Activated T-helper 1 cell treated with anti-CD3 and anti-CD28 coated beads, Interleukin-2, amount 50 U/mL, for 16 hours (primary cell): ENCODE data around the gene GAS6.

Source experiments
- DNase-seq, 2 donors: peaks; one replicate each; pipeline ENCODE4 v3.0.0-alpha.2; 2020; ENCODE audit warnings: low read depth in 1 of 2, low spot score in 1 of 2

The GAS6 gene

DNA sequence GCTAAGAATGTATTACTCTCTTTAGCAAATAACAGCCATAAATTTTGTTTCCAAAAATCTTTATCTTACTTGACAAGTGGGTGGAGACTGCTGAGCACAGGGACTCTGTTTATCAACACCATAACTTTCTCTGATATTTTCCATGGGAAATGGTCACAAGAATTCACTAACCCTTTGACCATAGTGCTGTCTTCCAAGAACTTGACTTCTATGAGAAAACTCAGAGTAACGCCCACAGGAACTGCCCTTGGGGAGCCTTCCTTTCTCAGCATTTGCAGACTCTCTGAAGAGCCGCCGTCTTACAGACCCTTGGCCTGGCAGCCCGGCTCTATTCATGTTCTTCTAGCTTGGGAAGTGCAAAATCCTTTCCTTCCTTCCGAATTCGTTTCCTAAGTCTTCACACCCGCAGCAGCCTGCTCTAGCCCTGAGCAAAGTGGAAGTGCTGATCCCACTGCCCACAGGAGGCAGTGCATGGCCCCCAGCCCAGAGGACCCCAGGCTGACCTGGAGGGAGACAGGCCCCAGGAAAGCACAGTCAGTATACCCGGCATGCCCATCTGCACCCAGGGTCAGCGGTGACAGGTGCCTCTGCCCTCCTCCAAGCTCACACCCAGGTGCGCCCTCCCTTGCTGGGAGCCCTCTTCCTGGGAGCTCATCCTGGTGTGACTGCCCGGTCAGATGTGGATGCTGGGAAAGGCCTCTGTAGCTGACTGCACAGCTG is 10.2 kb downstream of the GAS6 start:
- peak in 1 of 2 donors; percentile 2 for DNase-seq

DNA sequence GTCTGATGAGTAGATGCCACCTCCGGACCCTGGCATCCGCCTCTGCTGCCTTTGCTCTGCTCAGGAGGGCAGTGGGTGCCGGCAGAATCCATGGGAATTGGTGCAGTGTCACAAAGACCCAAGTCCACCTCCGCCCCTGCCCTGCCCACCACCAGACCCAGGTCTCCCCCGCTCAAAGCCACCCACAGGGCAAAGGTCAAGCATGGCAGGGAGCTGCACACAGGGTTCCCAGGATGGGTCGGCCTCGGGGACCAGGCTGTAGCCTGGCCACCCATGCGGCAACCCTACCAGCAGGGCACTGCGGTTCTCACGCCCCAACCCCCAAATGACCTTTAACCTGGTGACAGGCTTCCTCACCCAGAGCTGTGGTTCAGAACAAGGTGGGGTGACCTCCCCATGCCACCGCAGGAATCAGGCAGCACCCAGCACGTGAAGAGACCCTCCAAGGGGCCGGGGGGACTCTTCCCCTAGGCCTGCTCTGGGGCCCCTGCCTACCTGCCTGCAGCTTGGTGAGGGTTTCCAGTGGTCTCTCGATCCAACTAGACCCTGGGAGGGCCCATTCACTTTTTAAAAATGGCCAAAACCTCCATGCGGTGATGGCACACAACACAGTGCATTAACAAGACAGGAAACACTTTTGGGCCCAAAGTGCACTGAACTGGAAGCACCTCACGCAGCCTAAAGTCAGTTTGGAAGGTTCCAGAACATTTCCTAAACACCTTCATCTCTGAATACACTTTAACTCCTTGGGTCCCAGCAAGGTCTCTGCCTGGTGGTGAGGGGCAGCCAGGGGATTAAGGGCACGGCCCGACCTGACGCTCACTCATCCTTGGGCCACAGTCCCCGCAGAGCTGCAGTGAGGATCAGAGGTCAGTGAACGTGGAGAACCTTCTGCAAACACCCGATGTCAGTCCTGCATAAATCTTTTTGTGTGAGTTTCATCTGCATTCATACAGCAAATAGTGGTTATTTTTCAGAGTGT is 11.0 kb downstream of the GAS6 start:
- DNase-seq, result peak in 1 of 2 donors; percentile 2

DNA sequence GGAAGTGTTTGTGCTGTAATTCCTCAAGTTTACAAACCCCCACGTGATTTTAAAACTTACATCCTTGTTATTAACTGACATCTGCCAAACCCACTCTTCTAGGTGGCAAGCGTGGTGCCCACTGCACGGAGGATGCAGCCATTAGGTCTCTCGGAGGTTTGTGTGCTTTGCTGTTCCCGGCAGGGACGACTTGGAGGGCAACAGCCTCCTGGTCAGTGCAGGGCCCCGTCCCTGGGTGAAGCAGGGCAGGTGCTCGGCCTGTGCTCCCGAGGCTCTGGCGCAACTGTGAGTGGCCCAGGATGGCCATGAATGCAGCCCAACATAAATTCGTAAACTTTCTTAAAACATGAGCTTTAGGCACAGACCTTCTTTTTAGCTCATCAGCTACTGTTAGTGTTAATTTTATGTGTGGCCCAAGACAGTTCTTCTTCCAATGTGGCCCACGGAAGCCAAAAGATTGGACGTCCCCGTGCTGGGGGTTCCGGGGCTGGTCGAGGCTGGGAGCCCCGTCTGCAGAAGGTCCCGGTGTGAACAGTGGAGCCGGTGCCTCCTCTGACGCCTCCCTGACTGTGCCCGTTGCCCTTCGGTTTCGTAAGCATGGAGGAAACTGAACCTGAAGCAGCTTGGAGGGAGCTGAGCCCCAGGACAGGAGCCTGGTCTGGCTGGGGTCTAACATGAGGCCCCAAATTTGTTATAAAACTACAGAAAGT is 11.9 kb downstream of the GAS6 start:
- DNase-seq, result no peak

DNA sequence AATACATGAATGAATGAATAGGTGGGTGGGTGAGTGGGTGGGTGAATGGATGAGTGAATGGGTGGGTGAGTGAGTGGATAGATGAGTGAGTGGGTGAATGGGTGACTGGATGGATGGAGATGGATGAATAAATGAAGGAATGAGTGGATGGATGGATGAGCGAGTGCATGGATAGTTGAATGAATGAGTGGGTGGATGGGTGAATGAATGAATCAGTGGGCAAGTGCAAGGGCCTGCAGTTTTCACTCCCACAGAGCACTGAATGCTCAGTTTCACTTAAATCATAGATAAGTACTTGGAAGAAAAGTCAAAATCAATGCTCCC is 12.4 kb downstream of the GAS6 start:
- DNase-seq, result no peak

DNA sequence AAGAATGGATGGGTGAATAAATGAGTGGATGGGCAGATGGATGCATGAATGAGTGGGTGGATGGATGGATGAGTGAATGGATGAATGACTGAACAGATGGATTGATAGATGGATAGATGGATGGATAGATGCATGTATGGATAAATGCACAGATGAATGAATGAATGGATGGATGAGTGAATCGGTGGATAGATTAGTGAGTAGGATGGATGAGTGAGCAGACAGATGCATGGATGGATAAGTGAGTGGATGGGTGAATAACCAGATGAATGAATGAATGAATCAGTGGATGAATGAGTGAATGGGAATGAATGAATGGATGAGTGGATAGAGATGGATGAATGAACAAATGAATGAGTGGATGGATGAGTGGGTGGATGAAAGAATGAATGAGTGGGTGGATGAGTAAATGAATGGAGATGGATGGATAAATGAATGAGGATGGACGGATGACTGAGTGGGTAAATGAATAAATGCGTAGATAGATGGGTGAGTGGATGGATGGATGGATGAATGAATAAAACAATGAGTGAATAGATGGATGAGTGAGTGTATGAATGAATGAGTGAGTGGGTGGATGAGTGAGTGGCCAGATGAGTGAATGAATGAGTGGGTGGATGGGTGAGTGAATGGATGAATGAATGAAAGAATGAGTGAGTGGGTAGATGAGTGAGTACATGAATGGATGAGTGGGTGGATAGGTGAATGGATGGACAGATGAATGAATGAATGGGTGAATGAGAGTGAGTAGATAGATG is 13.0 kb downstream of the GAS6 start:
- DNase-seq, result no peak

DNA sequence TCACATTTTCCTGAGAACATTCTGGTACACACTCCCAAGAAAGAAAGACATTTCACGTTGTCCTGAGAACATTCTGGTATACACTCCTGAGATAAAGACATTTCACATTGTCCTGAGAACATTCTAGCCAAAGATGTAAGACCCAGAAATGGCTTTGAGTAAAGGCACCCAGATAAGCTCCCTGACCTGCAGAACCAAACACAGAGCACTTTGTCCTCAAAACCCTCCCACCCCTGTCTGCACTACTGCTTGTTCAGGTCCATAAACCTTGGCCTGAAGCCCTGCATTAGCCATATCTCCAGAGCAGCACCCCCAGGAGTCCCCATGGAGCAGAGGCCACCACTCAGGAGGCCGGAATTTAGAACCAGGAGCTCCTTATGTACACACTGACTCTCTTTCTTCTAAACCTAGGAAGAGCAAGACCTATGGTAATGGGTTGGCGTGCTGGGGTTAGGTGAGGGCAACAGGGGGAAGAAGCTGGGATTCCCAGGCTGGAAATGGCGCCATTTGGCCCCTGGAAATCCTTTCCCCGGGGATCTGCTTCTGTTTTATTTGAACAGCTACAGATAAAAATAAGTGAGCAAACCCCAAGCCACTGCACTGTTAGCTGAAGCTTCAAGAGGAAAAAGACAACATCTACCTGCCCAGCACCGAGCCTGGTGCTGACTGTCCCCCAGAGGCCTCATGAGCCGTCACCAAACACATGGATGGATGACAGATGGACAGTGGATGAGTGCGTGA is 13.7 kb downstream of the GAS6 start:
- no peak for DNase-seq

DNA sequence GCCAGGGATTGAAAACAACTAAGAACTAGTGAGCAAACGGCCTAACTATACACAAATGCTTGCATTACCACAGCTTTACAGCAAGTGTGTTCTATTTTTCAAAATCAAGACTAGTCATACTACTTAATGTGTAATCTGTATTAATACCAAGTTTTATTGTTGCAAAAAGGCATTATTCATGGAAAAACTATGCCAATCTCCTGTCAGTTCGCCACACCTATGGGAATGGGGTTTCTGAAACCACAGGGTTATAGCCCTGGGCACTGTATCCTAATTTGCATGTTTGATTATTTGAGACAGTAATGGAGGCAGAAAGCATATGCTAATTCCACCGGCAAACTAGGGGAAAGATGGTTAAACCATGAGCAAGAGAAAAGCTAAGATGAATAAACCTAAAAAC is 14.3 kb downstream of the GAS6 start:
- no peak for DNase-seq

DNA sequence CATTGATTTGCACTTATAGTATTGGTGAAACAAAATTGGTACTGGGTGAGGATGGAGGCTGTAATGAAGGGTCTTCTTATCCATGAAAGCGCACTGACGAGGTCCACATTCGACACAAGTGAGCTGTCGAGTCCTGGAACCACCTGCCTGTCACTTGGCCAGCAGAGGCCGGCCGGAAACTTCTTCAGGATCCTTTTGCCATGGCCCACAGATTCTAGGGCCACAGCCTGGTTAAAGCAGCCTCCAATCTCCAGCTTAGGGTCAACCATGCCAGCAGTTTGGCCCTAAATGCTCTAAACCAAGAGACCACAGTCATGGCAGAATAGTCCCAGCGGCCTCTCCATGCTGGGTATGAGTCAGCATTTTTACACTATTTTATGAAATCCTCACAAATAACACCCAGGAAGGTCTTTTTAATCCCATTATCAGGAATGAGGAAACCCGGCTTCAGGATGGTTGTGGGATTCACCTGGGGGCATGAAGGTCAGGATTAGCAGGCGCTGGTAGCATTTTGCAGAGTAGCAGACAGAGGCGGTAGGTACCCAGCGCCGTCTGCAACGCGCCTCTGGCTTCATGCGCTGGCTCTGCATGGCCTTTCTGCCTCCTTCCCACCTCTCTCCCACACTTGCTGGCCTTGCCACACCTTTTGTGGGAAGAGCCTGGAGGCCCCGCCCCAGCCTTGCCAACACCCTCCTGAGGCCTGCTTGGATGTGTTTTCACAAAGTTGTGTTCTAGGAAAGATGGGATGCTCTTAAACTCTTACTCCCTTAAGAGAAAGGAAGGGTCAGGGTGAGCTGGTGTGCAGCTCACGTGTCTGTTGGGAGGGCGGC is 15.2 kb downstream of the GAS6 start:
- no peak for DNase-seq

DNA sequence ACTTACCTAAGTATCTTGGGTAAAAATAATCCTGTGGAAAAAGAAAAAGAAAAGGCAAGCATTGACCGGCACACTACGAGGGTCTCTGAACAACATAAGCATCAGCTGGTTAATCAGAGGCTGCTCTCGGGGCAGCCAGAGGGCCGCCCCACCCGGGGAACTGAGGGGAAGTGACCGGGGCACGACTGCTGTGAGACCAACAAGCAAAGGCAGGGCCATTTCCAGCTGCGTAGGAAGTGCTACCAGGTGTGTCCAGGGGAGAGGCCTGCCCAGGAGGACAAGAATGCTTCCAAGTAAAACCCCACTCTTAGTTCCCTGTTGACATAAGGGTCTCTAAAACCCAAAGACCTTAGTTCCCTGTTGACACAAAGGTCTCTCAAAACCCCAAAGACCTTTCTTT is 15.9 kb downstream of the GAS6 start:
- DNase-seq, result no peak

DNA sequence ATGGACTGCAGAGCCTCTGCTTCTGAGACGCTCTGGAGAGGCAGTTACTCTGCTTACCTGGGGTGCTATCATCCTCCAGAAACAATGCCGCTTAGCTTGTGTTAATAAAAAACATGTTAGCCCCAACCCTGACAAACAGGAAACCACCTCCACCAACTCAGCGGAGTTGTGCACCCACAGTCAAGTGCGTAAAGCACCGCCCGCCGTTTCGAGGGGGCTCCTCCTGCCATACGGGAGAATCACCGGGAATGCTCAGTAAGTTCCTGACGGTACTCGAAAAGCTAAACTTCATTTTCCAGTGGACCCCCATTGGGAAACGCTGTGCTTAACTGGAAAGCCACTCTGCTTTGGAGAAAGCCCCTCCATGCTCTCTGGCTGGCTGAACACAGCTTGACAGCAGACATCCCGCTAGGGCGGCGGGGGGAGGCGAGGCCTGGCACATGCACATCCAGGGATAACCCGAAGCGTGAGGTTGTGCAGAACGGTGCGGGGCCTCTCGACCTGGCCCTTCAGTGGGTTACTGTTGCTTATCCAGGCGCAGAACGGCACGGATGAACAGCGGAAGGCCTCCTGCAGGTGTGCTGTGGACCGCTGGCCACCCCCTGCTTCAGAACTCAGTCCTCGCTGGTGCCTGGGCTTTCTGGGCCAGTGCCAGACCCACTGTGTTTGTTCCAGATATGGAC is 17.1 kb downstream of the GAS6 start:
- no peak for DNase-seq

DNA sequence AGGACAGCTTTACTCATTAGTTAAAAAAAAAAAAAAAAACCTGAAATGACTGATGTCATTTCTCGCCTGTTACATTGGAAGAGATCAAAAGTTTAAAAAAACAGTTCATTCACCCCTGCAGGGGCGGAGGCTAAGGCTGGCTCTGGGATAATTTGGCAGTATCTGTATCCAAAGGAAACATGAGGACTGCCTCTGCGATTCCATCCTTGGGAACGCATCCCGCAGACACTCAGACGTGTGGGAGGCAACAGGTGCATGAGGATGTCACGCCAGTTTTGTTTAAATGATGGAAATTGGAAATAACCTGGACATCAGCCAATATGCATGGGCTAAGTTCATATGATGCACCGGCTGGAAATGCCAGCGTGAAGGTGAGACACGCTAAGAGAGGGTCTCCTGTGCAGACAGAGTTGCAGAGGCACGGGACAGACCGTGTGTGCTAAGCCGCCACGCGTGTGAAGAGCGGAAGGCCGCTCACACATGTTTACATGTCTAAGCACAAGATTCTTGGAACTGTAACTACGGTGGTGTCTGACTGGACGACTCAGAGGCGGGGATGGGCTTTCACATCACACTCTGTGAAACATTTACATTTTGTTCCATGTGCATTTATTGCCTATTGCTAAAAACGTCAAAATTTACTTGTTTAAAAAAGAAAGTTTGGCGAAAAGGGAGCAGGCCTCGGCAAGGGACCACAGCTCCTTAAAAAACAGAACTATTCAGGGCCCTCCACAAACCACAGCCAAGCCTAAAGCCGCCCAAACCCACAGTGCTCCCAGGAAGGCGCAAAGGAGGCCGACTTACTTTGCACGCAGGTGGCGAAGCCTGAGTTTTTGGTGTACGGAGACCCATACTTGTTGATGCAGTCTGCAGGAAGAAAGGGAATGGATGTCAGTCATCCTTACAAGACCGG is 17.9 kb downstream of the GAS6 start:
- DNase-seq, result no peak

DNA sequence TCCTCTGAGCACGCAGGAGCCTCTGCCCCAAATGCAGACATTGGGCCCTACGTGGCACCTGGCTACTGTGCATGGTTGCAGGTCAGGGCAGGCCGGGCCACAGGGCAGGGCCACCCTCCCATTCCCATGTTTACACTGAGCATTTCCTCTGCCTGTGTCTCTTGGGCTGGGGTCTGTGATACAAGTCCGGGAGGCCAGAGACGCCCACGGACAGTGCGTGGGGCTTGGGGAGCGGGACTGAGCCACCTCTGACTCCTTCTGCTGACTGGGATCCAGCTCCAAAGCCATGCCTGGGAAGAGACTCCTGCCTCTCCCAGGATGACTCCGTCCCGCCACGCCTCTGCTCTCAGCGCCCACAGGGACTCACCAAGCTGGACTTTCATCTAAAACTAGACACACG is 18.8 kb downstream of the GAS6 start:
- DNase-seq, result no peak

DNA sequence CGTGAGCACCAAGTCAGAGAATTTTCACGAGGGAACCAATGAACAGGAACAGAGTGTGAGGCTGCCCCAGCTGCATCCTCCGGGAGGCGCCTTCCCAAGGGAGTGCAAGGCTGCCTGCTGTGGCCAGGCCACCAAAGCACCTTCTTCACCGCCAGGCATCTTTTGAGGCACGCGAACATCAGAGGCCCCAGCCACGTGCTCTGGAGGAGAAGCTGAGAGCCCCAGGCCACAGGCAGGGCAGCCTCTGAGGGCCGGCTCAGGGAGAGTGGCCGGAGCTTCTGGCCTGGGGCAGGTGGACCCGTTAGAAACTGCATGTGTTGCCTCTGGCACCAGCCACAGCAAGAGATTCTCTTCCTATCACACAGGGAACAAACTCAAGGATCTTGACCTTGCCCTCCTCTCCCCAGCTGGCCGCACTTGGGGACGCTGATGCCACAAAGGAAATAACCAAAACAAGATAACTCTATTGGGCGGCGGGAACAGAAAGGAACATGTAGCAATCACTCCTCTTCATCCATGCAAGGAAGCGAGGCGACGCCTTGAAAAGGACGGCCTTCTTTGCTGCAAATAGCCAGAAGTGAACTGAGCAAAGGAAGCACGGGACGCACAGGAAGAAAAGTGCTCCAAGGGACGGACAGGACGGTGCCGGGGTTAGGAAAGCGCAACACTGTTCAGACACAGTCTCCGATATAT is 19.9 kb downstream of the GAS6 start:
- no peak for DNase-seq

DNA sequence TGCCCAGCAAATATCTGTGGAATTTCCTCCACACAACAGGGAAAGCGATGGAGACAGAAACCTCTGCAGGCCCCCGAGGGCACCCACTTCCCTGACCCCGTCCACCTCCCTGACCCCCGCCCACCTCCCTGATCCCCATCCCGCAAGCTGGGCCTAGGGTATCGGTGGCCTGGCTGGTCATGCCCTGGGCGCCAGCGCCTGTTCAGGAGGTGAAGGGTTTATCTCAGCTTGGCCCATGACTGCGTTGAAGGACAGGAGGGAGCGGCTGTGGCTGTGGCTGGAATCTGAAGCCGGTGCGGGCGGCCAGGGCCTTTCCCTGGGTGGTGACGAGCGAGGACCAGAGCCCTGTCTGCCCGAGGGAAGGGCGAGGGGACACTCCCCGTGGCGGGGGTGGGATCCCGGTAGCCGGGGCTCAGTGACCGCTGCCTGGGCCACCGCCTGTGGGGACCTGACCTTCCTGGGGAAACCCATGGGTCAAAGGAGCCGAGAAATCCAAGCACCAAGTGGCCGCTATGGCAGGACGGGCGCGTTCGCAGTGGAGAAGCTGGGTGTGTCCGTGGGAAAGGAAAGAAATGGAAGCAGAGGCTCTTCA is 20.7 kb downstream of the GAS6 start:
- no peak for DNase-seq

DNA sequence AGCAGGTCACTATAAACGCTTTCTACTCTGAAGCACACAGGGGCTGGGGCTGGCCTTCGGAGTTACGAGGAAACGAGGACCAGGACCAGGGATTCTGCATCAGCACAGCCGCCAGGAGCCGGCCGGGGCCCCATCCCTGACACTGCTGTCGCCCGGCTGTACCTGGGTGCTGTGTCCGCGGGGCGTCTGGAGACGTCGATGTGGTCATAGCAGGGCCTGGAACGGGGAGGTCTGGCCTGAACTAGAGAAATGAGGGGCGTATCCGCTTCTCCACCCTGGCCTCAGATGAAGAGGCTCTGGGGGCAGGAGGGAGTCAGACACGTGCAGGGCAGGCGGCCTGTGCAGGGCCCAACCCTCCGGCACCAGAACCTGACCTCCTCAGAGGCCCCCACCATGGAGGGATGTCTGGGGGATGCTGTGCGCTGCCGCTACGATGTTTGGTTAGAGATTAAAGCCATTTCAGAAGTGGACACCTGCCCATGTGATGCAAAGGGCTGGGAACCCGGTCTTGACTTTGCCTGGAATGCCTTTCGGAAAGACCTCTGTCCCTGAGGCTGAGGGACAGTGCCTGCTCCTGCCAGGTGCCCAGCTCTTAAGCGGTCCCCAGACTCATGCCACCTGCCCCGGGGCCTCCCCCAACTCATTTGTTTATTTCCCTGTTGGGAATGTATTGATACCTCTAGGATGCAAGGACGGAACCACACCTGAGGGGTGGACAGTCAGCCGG is 21.4 kb downstream of the GAS6 start:
- no peak for DNase-seq

DNA sequence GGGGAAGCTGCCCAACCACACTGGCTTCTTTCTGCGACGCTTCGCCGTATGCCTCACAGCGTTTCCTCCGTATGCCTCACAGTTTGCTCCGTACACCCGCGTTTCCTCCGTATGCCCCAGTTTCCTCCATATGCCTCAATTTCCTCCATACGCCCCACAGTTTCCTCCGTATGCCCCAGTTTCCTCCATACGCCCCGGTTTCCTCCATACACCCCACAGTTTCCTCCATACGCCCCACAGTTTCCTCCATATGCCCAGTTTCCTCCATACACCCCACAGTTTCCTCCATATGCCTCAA is 22.6 kb downstream of the GAS6 start:
- no peak for DNase-seq
